Measurements from ENCODE around the gene NMRK2. TPM values are rescaled to one million over a fixed set of nuclear protein-coding genes. Genes with fewer than 3 reads are reported as not detected.
A peak's percentile ranks its signal among the peaks of the same experiment; 100 is the strongest.

Gene NMRK2
- total and polyA plus RNA-seq, 4 donors = 0.07 TPM; not detected in 3

Small RNAs within 50 kb of the gene (small RNA-seq; reads per million reads assigned to genes)
- gene RN7SL202P = not detected
- gene SNORD37 = 3.5 reads per million, percentile 91 among the genes with 10 or more reads in this experiment

Other genes with a start within 250 kb of the NMRK2 start
- 1 to 10 TPM; 6.7 to 7.4 TPM for gene PIP5K1C, start 232.6 kb upstream of the NMRK2 start, total RNA-seq
- 1 to 10 TPM; 1.8 to 5.4 TPM for gene PIP5K1C, start 232.6 kb upstream of the NMRK2 start, polyA plus RNA-seq
- gene TJP3, start 224.7 kb upstream of the NMRK2 start, total RNA-seq = 1 to 10 TPM; 6.0 to 6.1 TPM
- gene TJP3, start 224.7 kb upstream of the NMRK2 start, polyA plus RNA-seq = 1 to 10 TPM; 7.3 to 9.8 TPM
- 10 to 100 TPM; 11.9 to 24.3 TPM for gene APBA3, start 171.4 kb upstream of the NMRK2 start, total RNA-seq
- gene APBA3, start 171.4 kb upstream of the NMRK2 start, polyA plus RNA-seq = 1 to 10 TPM; 6.4 to 9.6 TPM
- gene MRPL54, start 170.4 kb upstream of the NMRK2 start, total RNA-seq = 10 to 100 TPM; 25.1 to 28.5 TPM
- 100 to 1,000 TPM in 1 of 2 donors, 10 to 100 TPM in 1; 57.2 to 109 TPM for gene MRPL54, start 170.4 kb upstream of the NMRK2 start, polyA plus RNA-seq
- not detected for gene RAX2, start 160.8 kb upstream of the NMRK2 start, total RNA-seq
- not detected for gene RAX2, start 160.8 kb upstream of the NMRK2 start, polyA plus RNA-seq
- 1 to 10 TPM; 2.7 to 7.0 TPM for gene MATK, start 146.7 kb upstream of the NMRK2 start, total RNA-seq
- gene MATK, start 146.7 kb upstream of the NMRK2 start, polyA plus RNA-seq = under 1 TPM; 0.78 to 0.97 TPM
- not detected for gene ZFR2, start 64.0 kb upstream of the NMRK2 start, total RNA-seq
- not detected for gene ZFR2, start 64.0 kb upstream of the NMRK2 start, polyA plus RNA-seq
- gene ATCAY, start 52.4 kb upstream of the NMRK2 start, total RNA-seq = not detected
- not detected for gene ATCAY, start 52.4 kb upstream of the NMRK2 start, polyA plus RNA-seq
- 10 to 100 TPM; 20.9 to 29.5 TPM for gene DAPK3, start 38.0 kb downstream of the NMRK2 start, total RNA-seq
- gene DAPK3, start 38.0 kb downstream of the NMRK2 start, polyA plus RNA-seq = 10 to 100 TPM in 1 of 2 donors, 1 to 10 TPM in 1; 3.0 to 26.7 TPM
- gene EEF2, start 52.4 kb downstream of the NMRK2 start, total RNA-seq = 1,000 to 10,000 TPM in 1 of 2 donors, 100 to 1,000 TPM in 1; 945 to 1,090 TPM
- 100 to 1,000 TPM; 244 to 691 TPM for gene EEF2, start 52.4 kb downstream of the NMRK2 start, polyA plus RNA-seq
- gene PIAS4, start 74.7 kb downstream of the NMRK2 start, total RNA-seq = 10 to 100 TPM; 10.8 to 14.1 TPM
- gene PIAS4, start 74.7 kb downstream of the NMRK2 start, polyA plus RNA-seq = 10 to 100 TPM in 1 of 2 donors, 1 to 10 TPM in 1; 5.6 to 10.4 TPM
- gene ZBTB7A, start 133.8 kb downstream of the NMRK2 start, total RNA-seq = 10 to 100 TPM; 23.6 to 28.9 TPM
- 10 to 100 TPM in 1 of 2 donors, 1 to 10 TPM in 1; 2.9 to 11.7 TPM for gene ZBTB7A, start 133.8 kb downstream of the NMRK2 start, polyA plus RNA-seq
- 10 to 100 TPM; 43.8 to 64.4 TPM for gene MAP2K2, start 191.1 kb downstream of the NMRK2 start, total RNA-seq
- gene MAP2K2, start 191.1 kb downstream of the NMRK2 start, polyA plus RNA-seq = 10 to 100 TPM; 40.3 to 72.7 TPM
- gene CREB3L3, start 220.6 kb downstream of the NMRK2 start, total RNA-seq = 100 to 1,000 TPM in 1 of 2 donors, 10 to 100 TPM in 1; 22.8 to 194 TPM
- gene CREB3L3, start 220.6 kb downstream of the NMRK2 start, polyA plus RNA-seq = 100 to 1,000 TPM in 1 of 2 donors, 10 to 100 TPM in 1; 94.9 to 331 TPM
- 10 to 100 TPM in 1 of 2 donors, 1 to 10 TPM in 1; 7.7 to 12.7 TPM for gene SIRT6, start 249.5 kb downstream of the NMRK2 start, total RNA-seq
- gene SIRT6, start 249.5 kb downstream of the NMRK2 start, polyA plus RNA-seq = 10 to 100 TPM in 1 of 2 donors, 1 to 10 TPM in 1; 8.4 to 11.3 TPM
- 1 to 10 TPM in 1 of 2 donors, under 1 TPM in 1; 0.28 to 2.5 TPM for gene ANKRD24, start 249.6 kb downstream of the NMRK2 start, total RNA-seq
- gene ANKRD24, start 249.6 kb downstream of the NMRK2 start, polyA plus RNA-seq = 1 to 10 TPM in 1 of 2 donors, under 1 TPM in 1; 0.31 to 2.5 TPM

All from liver (tissue), 5 donors.